C4-2B (cell line): ENCODE measurements around the gene MRPL14.

ENCODE experiments used
- H3K27ac ChIP-seq: fragments of 450-650 bp; 2 replicates; pipeline ENCODE4 v1.5.1; 2017
- ZFX ChIP-seq: fragments of 450-650 bp; IDR thresholded peaks from 2 replicates; pipeline ENCODE4 v1.6.1; 2017
- TF ChIP-seq, protein P1 (sequence below): fragments of 450-650 bp; conservative IDR thresholded peaks from 2 replicates; pipeline ENCODE4 v1.5.1; 2017; ENCODE audit warnings: mild to moderate bottlenecking

The MRPL14 gene

DNA sequence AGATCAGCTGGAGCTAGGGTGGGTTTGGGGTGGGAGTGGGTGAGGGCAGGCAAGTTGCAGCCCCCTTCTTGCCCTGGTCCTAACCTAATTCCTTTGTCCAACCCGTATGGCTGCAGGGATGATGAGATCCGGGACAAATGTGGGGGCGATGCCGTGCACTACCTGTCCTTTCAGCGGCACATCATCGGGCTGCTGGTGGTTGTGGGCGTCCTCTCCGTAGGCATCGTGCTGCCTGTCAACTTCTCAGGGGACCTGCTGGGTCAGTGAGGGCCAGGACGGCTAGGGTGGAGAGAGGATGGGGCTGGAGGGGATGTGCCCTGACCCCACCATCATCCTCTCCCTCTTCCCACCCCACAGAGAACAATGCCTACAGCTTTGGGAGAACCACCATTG lies 12.1 kb upstream of the MRPL14 start:
- H3K27ac ChIP-seq: no peak overlapping the region

DNA sequence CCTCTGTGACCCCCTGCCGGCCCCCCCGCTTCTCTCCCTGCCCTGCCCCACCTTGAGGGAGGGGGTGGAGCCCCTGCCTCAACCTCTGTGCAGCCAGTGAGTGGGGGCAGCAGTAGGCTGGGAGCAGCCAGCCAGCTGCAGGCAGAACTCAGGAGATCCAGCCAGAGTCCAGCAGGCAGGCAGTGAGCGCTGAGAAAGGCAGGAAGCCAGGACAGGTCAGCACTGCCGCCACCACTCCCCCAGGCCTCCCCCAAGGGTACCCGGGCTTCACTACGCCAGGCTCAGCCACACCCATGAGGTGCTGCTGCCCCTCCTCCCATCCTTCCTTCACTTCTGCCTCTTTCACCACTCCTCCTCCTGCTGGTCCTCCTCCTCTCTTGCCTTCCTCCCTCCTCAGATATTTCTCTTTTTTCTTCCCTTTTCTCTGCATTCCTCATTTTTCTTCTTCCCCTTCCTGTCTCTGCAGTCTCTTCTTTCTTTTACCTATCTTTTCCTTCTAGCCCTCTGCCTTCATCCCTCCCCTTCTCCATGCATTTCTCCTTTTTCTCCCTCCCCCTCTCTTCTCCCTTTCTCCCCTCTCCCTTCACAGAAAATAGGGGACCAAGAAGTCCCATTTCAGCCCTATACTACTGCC lies 11.6 kb upstream of the MRPL14 start:
- TF ChIP-seq ZFX: no peak
- TF ChIP-seq, protein P1, sequence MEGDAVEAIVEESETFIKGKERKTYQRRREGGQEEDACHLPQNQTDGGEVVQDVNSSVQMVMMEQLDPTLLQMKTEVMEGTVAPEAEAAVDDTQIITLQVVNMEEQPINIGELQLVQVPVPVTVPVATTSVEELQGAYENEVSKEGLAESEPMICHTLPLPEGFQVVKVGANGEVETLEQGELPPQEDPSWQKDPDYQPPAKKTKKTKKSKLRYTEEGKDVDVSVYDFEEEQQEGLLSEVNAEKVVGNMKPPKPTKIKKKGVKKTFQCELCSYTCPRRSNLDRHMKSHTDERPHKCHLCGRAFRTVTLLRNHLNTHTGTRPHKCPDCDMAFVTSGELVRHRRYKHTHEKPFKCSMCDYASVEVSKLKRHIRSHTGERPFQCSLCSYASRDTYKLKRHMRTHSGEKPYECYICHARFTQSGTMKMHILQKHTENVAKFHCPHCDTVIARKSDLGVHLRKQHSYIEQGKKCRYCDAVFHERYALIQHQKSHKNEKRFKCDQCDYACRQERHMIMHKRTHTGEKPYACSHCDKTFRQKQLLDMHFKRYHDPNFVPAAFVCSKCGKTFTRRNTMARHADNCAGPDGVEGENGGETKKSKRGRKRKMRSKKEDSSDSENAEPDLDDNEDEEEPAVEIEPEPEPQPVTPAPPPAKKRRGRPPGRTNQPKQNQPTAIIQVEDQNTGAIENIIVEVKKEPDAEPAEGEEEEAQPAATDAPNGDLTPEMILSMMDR: no peak
- no peak overlapping the region for H3K27ac ChIP-seq

More for the DNA sequence above, 12.1 kb upstream of the MRPL14 start:
- TF ChIP-seq, protein P1: no peak
- no peak for TF ChIP-seq ZFX

DNA sequence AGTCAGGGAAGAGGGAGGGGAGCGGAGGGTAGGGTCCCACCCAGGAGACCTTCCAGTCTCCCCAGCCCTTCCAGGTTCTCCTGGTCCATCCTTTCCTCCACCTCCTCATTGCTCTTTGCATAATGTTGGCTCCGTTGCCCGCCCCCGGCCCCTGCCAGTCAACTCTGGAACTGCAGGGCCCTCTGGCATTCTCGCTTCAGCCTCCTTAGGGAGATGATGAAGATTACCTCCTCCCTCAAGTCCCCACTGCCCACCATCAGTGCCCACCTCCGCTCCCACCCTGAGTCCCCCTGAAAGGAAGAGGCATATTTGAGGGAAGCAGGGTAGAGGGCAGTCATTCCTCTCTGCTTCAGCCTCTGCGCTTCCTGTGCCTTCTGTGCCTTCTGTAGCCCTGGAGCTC lies 8.6 kb upstream of the MRPL14 start:
- no peak overlapping the region for H3K27ac ChIP-seq
- TF ChIP-seq, protein P1: no peak
- no peak for TF ChIP-seq ZFX

DNA sequence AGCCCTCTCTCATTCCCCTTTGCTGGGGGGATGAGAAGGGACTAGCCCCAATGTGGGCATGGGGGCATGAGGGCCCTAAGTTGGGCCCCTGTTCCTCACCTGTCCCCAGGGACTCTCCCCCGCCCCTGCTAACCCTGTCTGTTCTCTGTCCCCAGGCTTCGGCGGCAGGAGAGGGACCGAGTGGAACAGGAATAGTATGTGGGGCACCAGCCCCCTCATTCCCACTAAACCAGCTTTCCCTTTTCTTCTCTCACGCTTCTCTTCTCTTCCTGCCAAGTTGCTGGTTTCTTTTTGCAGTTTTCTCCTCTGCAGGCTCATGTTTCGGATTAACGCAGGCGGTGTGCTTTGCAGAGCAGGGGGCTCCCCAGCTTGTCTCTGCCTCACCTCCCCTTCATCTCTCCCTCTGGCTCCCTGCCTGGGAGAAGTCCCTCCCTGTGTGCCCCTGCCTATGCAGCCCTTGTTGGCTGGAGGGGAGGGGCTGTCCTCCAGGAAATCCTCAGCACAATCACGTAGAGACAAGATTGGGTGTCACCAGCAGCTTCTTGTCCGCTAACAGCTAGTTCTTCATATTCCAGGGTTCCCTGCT lies 8.0 kb upstream of the MRPL14 start:
- no peak overlapping the region for H3K27ac ChIP-seq
- no peak for TF ChIP-seq ZFX
- TF ChIP-seq, protein P1: no peak

DNA sequence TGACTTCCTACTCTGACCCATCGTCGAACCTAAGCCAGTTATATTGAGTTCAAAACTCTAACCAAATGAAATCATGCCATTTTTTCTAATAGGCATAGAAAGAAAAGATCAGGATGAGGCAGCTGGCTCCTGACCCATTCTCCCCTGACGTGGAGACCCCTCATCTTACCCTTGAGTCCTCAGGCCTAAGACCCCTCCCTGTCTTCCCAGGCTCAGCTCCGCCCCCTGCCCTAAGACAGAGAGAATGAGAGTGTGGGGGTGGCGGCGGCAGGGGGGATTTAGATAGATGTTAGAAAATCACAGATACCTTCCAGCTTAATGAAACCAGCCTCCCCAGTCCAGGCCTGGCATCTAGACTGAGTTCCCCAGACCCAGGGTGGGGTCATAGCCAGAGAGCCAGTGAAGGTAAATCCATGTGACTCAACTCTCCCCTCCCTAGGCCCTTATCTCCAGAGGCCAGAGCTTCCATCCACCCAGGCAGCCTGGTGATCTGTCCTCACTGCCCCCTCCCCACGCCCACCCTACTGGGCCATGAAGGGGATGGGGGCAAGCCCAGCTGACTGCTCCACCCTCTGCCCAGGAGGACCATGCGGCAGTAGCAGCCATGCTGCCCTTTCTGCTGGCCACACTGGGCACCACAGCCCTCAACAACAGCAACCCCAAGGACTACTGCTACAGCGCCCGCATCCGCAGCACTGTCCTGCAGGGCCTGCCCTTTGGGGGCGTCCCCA lies 6.9 kb upstream of the MRPL14 start:
- H3K27ac ChIP-seq: no peak overlapping the region
- TF ChIP-seq, protein P1: no peak
- no peak for TF ChIP-seq ZFX

DNA sequence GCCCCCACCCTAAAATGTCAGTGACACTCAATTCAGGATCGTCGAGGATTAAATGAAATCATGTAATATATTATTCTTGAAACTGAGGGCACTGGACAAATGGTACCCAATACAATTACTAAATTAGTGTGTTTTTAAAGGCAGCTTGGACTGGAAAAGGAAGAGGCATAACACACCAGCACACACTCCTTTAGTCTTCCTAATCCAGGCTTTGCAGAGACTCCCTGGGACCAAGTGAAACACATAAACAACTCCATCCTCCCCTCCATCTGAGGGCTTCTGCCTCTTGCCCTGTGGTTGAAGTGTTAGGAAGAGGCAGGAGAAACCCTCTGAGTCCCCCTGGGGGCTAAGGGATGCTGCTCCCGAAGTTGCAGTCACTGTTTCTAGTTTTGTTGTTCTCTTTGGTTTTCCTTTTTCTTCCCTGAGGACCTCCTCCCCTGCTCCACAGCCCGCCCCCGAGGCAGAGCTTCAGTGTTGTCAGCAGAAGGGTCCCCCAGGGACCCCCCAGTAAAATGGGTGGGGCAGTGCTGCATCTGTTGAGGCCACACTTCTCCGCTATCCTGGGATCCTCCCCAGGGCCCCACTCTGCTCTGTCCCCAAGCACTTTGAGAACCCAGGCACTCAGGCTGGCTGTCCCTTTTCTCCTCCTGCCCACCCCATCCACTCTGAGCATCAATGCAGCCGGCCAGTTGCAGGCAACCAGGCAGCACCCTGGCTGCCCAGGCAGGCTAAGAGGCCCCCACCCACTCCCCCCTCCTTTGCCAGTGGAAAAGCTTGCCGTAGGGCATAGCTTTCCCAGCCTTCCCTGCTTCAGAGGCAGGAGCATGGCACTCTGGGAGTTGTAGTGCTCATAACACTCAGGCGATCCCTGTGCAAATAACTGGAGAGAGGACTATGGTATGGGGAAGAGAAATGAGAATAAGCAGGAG lies 6.0 kb upstream of the MRPL14 start:
- TF ChIP-seq, protein P1: no peak
- no peak overlapping the region; the same call in 1 of the 2 replicates for H3K27ac ChIP-seq
